ENCODE data around the gene TFG.

TFG gene

DNA sequence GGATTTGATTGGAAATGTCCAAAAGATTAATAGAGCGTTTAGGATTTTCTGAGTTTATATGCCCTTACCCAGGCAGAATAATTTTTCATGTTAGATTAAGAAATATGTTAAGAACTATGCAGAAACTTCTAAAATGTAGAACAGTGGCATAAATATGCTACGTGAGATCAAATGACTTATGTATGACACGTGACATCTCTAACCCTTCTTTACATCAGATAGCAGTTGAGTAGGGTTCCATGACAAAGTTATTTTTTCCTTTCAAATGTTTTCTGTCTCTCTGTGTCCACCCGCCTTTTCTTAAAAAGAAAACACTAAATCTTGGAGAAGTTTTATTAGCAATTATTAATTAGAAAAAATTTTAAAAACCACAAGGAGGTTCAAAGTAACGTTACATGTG lies 8.6 kb upstream of the TFG start:
- no peak overlapping the region for H4K8ac ChIP-seq (ENCODE audit: low read depth, low read length)
- H3K18ac ChIP-seq (ENCODE audit: low read length): no peak overlapping the region
- H2BK15ac ChIP-seq (ENCODE audit: low read length): no peak overlapping the region
- H4K91ac ChIP-seq (ENCODE audit: low read depth, low read length, poor library complexity): no peak overlapping the region
- H3K4me2 ChIP-seq (ENCODE audit: insufficient read depth, low read length, poor library complexity, severe bottlenecking): no peak overlapping the region
- H3K79me1 ChIP-seq (ENCODE audit: low read depth, low read length): no peaks in the 10 kb centered on the region
- no peak overlapping the region for H2AK5ac ChIP-seq (ENCODE audit: low read depth, low read length)
- no peak for DNase-seq (ENCODE audit: low spot score)
- no peak overlapping the region for H3K4ac ChIP-seq (ENCODE audit: low read length)
- no CpG with 5 or more reads among the region's 5 CpGs for WGBS, 2 donors (ENCODE audit: extremely low coverage in 2 of 2, insufficient read length in 2 of 2, insufficient replicate concordance in 1 of 2)
- no peaks in the 10 kb centered on the region for H3K4me1 ChIP-seq (ENCODE audit: control insufficient read depth in 2 of 2, insufficient read depth in 1 of 2, low read depth in 1 of 2, low read length in 2 of 2)
- no peaks in the 10 kb centered on the region for H3K9me3 ChIP-seq (replicated peaks in 1 of 2; ENCODE audit: control insufficient read depth in 2 of 2, insufficient read depth in 1 of 2, low read depth in 1 of 2, low read length in 2 of 2)
- H3K14ac ChIP-seq (ENCODE audit: low read length): no peak overlapping the region
- H2BK12ac ChIP-seq (ENCODE audit: low read length): no peak overlapping the region
- no peak overlapping the region for H3K4me3 ChIP-seq (ENCODE audit: low read length in 2 of 2)
- no peaks in the 10 kb centered on the region for H3K36me3 ChIP-seq (replicated peaks in 1 of 2; ENCODE audit: control insufficient read depth in 2 of 2, insufficient read depth in 2 of 2, low read length in 2 of 2)
- H2BK5ac ChIP-seq (ENCODE audit: low read length): no peak overlapping the region
- H2AFZ ChIP-seq (ENCODE audit: low read length): no peak overlapping the region
- no peak overlapping the region for H3K9ac ChIP-seq (ENCODE audit: low read depth, low read length, poor library complexity)
- H3K23ac ChIP-seq (ENCODE audit: low read depth, low read length, poor library complexity): no peak overlapping the region
- H3K27ac ChIP-seq (replicated peaks; ENCODE audit: low read length): no peak overlapping the region
- no peak overlapping the region for H2BK120ac ChIP-seq (ENCODE audit: low read depth, low read length)
- H3K27me3 ChIP-seq (ENCODE audit: control insufficient read depth in 3 of 3, insufficient read depth in 3 of 3, low read depth in 1 of 3, low read length in 3 of 3): peaks cover 0 to 12% (median 0%) of the 10 kb centered on the region in 3 experiments

DNA sequence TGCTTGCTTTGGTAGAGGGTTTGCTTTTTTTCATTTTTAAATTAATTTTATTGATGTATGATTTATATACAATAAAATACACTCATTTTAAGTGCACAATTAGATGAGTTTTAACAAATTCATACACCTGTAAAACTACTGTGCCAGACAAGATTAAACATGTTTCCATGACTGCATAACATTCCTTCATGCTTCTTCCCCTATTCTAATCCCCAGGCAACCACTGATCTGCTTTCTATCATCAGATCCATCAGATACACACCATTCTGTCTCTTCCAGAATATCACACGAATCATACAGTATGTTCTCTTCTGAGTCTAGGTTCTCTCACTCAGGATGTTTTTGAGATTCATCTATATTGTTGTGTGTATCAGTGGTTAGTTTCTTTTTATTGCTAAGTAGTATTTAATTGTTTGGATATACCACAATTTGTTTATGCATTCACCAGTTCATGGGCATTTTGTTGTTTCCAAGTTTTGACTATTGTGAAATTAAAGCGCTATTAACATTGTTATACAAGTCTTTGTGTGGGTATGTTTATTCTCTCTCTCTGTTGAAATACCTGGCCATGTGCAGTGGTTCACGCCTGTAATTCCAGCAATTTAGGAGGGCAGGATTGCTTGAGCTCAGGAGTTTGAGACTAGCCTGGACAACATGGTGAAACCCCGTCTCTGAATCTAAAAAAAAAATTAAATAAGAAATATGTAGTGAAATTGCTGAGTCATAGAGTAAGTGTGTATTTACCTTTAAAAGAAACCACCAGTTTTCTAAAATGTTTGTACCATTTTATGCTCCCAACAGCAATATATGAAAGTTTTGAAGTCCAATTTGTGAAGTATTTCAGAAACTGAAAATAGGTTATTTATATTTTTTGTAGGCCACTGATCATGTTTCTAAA lies 7.0 kb upstream of the TFG start:
- Histone ChIP-seq H3K79me1 (ENCODE audit: low read depth, low read length) (no peaks in the 10 kb centered on the region), H3K4me3 (ENCODE audit: low read length in 2 of 2) (no peak overlapping the region), H4K91ac (ENCODE audit: low read depth, low read length, poor library complexity) (no peak overlapping the region), H2AK5ac (ENCODE audit: low read depth, low read length) (no peak overlapping the region), H2AFZ (ENCODE audit: low read length) (no peak overlapping the region), H3K18ac (ENCODE audit: low read length) (no peak overlapping the region), H3K27ac (replicated peaks; ENCODE audit: low read length) (no peak overlapping the region), H3K9ac (ENCODE audit: low read depth, low read length, poor library complexity) (no peak overlapping the region), H3K14ac (ENCODE audit: low read length) (no peak overlapping the region), H3K36me3 (replicated peaks in 1 of 2; ENCODE audit: control insufficient read depth in 2 of 2, insufficient read depth in 2 of 2, low read length in 2 of 2) (no peaks in the 10 kb centered on the region), H2BK5ac (ENCODE audit: low read length) (no peak overlapping the region), H3K23ac (ENCODE audit: low read depth, low read length, poor library complexity) (no peak overlapping the region), H2BK120ac (ENCODE audit: low read depth, low read length) (no peak overlapping the region), H3K27me3 (ENCODE audit: control insufficient read depth in 3 of 3, insufficient read depth in 3 of 3, low read depth in 1 of 3, low read length in 3 of 3) (peaks cover 0 to 20% (median 0%) of the 10 kb centered on the region in 3 experiments), H3K9me3 (replicated peaks in 1 of 2; ENCODE audit: control insufficient read depth in 2 of 2, insufficient read depth in 1 of 2, low read depth in 1 of 2, low read length in 2 of 2) (no peaks in the 10 kb centered on the region), H3K4me2 (ENCODE audit: insufficient read depth, low read length, poor library complexity, severe bottlenecking) (no peak overlapping the region), H2BK15ac (ENCODE audit: low read length) (no peak overlapping the region), H3K4me1 (ENCODE audit: control insufficient read depth in 2 of 2, insufficient read depth in 1 of 2, low read depth in 1 of 2, low read length in 2 of 2) (no peaks in the 10 kb centered on the region), H4K8ac (ENCODE audit: low read depth, low read length) (no peak overlapping the region), H2BK12ac (ENCODE audit: low read length) (no peak overlapping the region), H3K4ac (ENCODE audit: low read length) (no peak overlapping the region)
- DNase-seq (ENCODE audit: low spot score): no peak
- WGBS, 2 donors (ENCODE audit: extremely low coverage in 2 of 2, insufficient read length in 2 of 2, insufficient replicate concordance in 1 of 2): no CpG with 5 or more reads among the region's 4 CpGs

DNA sequence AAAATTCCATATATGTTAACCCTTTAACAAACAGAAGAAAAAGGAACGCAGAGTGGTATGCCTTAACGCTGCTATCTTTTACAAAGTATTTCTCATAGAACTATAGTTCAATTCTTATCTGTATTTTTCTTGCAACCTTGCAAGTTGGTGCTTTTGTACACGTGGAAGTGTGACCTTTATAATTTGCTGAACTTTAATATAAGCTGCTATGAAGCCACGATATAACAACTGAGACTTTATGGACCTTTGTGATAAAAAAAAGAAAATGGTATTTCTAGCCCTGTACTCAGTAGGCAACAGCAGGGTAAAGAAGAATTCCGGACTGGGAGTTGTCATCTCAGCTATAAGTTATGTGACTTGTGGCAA lies 6.3 kb upstream of the TFG start:
- Histone ChIP-seq H3K27ac (replicated peaks; ENCODE audit: low read length) (no peak overlapping the region), H3K4me2 (ENCODE audit: insufficient read depth, low read length, poor library complexity, severe bottlenecking) (no peak overlapping the region), H3K4me1 (ENCODE audit: control insufficient read depth in 2 of 2, insufficient read depth in 1 of 2, low read depth in 1 of 2, low read length in 2 of 2) (no peaks in the 10 kb centered on the region), H2BK5ac (ENCODE audit: low read length) (no peak overlapping the region), H3K27me3 (ENCODE audit: control insufficient read depth in 3 of 3, insufficient read depth in 3 of 3, low read depth in 1 of 3, low read length in 3 of 3) (peaks cover 0 to 18% (median 0%) of the 10 kb centered on the region in 3 experiments), H2AFZ (ENCODE audit: low read length) (no peak overlapping the region), H3K18ac (ENCODE audit: low read length) (no peak overlapping the region), H3K4me3 (ENCODE audit: low read length in 2 of 2) (no peak overlapping the region), H2BK12ac (ENCODE audit: low read length) (no peak overlapping the region), H3K9me3 (replicated peaks in 1 of 2; ENCODE audit: control insufficient read depth in 2 of 2, insufficient read depth in 1 of 2, low read depth in 1 of 2, low read length in 2 of 2) (no peaks in the 10 kb centered on the region), H3K79me1 (ENCODE audit: low read depth, low read length) (no peaks in the 10 kb centered on the region), H3K36me3 (replicated peaks in 1 of 2; ENCODE audit: control insufficient read depth in 2 of 2, insufficient read depth in 2 of 2, low read length in 2 of 2) (no peaks in the 10 kb centered on the region), H2BK15ac (ENCODE audit: low read length) (no peak overlapping the region), H4K8ac (ENCODE audit: low read depth, low read length) (no peak overlapping the region), H3K23ac (ENCODE audit: low read depth, low read length, poor library complexity) (no peak overlapping the region), H2BK120ac (ENCODE audit: low read depth, low read length) (no peak overlapping the region), H3K14ac (ENCODE audit: low read length) (no peak overlapping the region), H4K91ac (ENCODE audit: low read depth, low read length, poor library complexity) (no peak overlapping the region), H3K4ac (ENCODE audit: low read length) (no peak overlapping the region), H3K9ac (ENCODE audit: low read depth, low read length, poor library complexity) (no peak overlapping the region), H2AK5ac (ENCODE audit: low read depth, low read length) (no peak overlapping the region)
- no CpG with 5 or more reads among the region's 5 CpGs for WGBS, 2 donors (ENCODE audit: extremely low coverage in 2 of 2, insufficient read length in 2 of 2, insufficient replicate concordance in 1 of 2)
- DNase-seq (ENCODE audit: low spot score): no peak

DNA sequence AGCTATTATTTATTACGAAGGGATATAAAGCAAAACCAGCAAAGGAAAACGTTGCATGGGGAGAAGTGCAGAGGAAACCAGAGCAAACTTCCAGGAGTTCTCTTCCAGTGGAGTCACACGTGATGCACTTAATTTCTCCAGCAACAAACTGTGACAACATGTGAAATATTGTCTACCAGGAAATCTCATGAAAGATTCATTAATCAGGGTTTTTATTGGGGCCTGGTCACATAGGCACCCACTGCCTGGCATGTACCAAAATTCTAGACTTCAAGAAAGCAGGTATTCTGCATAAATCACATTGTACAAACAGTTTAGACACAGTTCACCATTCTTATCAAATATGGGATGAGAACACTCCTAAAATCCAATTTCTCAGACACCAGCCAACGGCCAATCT lies 5.4 kb upstream of the TFG start:
- no peak overlapping the region for H2BK12ac ChIP-seq (ENCODE audit: low read length)
- H3K36me3 ChIP-seq (replicated peaks in 1 of 2; ENCODE audit: control insufficient read depth in 2 of 2, insufficient read depth in 2 of 2, low read length in 2 of 2): no peaks in the 10 kb centered on the region
- no peak overlapping the region for H3K4ac ChIP-seq (ENCODE audit: low read length)
- WGBS, 2 donors (ENCODE audit: extremely low coverage in 2 of 2, insufficient read length in 2 of 2, insufficient replicate concordance in 1 of 2): no CpG with 5 or more reads among the region's 4 CpGs
- H3K9me3 ChIP-seq (replicated peaks in 1 of 2; ENCODE audit: control insufficient read depth in 2 of 2, insufficient read depth in 1 of 2, low read depth in 1 of 2, low read length in 2 of 2): peaks cover 2 to 6% of the 10 kb centered on the region in 2 donors
- no peaks in the 10 kb centered on the region for H3K79me1 ChIP-seq (ENCODE audit: low read depth, low read length)
- H2AFZ ChIP-seq (ENCODE audit: low read length): no peak overlapping the region
- no peak overlapping the region for H3K23ac ChIP-seq (ENCODE audit: low read depth, low read length, poor library complexity)
- H3K14ac ChIP-seq (ENCODE audit: low read length): no peak overlapping the region
- H3K4me2 ChIP-seq (ENCODE audit: insufficient read depth, low read length, poor library complexity, severe bottlenecking): no peak overlapping the region
- H2BK120ac ChIP-seq (ENCODE audit: low read depth, low read length): no peak overlapping the region
- peaks cover 0 to 18% (median 0%) of the 10 kb centered on the region in 3 experiments for H3K27me3 ChIP-seq (ENCODE audit: control insufficient read depth in 3 of 3, insufficient read depth in 3 of 3, low read depth in 1 of 3, low read length in 3 of 3)
- no peak overlapping the region for H2BK15ac ChIP-seq (ENCODE audit: low read length)
- no peak overlapping the region for H4K8ac ChIP-seq (ENCODE audit: low read depth, low read length)
- H3K18ac ChIP-seq (ENCODE audit: low read length): no peak overlapping the region
- H4K91ac ChIP-seq (ENCODE audit: low read depth, low read length, poor library complexity): no peak overlapping the region
- no peak for DNase-seq (ENCODE audit: low spot score)
- no peak overlapping the region for H2AK5ac ChIP-seq (ENCODE audit: low read depth, low read length)
- no peak overlapping the region for H2BK5ac ChIP-seq (ENCODE audit: low read length)
- H3K4me1 ChIP-seq (ENCODE audit: control insufficient read depth in 2 of 2, insufficient read depth in 1 of 2, low read depth in 1 of 2, low read length in 2 of 2): no peaks in the 10 kb centered on the region
- H3K4me3 ChIP-seq (ENCODE audit: low read length in 2 of 2): no peak overlapping the region
- H3K27ac ChIP-seq (replicated peaks; ENCODE audit: low read length): no peak overlapping the region
- no peak overlapping the region for H3K9ac ChIP-seq (ENCODE audit: low read depth, low read length, poor library complexity)

Measured in neuronal stem cell (in vitro differentiated cells).